ENCODE measurements around the gene TMA7.

The TMA7 gene

GRCh38 chr3:48432411-48433371, 7.4 kb upstream of the TMA7 start:
- TF ChIP-seq GATA2 (IDR thresholded peaks at IDR 0.05; ENCODE audit: low read depth, low read length) (no peak), GATA3 (IDR thresholded peaks at IDR 0.05; ENCODE audit: low read depth, low read length) (no peak)

DNA sequence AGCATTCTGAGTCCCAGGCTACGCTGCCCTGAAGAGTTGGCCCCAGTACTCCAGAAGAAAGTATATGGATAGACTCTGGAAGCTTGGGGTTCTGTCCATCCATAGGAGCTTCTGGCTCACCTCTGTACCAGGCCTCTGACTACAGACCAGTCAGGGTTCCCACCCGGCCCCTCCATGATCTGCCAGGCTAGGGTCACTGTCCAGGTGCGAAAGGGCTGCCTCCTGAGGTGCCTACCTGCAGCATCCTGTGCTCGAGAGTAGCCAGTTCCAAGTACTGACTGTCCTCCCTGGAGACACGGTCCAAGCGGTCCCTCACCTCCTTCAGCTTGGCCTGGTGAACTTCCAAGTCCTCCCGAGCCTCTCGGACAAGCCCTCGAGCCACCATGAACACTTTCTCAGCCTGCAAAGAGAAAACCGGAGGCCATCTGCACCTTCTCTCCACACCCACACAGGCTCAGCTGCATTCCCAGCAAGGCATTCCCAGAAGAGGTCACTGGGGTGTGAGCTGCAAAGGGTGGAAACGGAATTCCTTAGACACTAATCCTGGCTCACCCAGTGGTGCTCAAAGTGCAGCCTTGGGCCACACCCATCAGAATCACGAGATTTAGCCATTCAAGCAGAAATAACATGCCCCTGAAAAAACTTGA, 6.5 kb upstream of the TMA7 start:
- TF ChIP-seq GATA3 (IDR thresholded peaks at IDR 0.05; ENCODE audit: low read depth, low read length) (no peak), GATA2 (IDR thresholded peaks at IDR 0.05; ENCODE audit: low read depth, low read length) (no peak)

GRCh38 chr3:48434591-48435222, 5.3 kb upstream of the TMA7 start:
- TF ChIP-seq GATA3 (IDR thresholded peaks at IDR 0.05; ENCODE audit: low read depth, low read length) (no peak), GATA2 (IDR thresholded peaks at IDR 0.05; ENCODE audit: low read depth, low read length) (no peak)

GRCh38 chr3:48435223-48435595, 4.8 kb upstream of the TMA7 start:
- TF ChIP-seq GATA3 (IDR thresholded peaks at IDR 0.05; ENCODE audit: low read depth, low read length) (no peak), GATA2 (IDR thresholded peaks at IDR 0.05; ENCODE audit: low read depth, low read length) (no peak)

DNA sequence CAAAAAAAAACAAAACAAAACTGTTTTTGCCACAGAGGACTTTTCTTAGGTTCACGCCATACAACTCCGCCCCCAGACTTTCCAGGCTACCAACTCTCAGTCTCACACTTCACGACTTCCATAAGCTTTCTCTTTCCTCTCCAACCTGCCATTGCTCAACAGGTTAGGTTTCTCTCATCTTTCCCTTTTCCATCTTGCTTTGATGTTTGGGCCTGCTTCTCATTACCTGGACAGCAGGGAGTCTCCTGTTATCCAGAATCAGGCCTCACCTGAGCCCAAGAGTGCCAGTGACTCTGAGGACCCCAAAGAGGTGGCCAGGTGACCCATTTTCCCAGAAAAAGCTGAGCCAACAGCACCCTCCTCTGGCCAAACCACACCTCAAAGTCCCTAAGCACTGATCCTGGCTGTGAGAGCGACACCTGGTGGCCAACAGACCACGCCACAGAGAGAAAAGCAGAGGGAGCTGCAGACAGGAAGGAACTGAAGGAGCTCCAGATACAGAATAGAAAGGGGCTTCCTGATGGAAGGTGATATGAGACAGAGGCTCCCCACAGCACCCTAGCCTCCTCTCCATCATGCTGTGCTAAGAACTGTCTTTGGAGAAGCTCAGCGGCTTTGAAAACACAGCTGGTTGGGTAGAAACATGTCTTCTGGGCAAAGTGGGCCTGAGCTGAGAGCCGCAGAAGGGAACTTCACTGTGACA, 4.1 kb upstream of the TMA7 start:
- TF ChIP-seq GATA2 (IDR thresholded peaks at IDR 0.05; ENCODE audit: low read depth, low read length) (no peak), GATA3 (IDR thresholded peaks at IDR 0.05; ENCODE audit: low read depth, low read length) (no peak)

DNA sequence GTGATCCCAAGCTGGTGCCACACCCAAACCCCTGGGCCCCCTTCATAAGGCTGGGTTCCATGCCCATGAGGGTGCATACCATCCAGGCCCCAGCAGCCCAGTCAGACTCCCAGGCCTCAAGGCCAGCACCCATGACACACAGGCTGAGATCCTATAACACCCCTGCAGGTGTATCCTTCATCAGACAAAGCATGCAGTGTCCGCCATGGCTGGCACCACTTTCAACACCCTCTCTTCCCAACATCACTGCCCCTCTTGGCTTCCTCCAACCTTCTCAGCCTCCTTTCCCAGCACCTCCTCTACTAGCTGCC, 3.6 kb upstream of the TMA7 start:
- TF ChIP-seq GATA2 (IDR thresholded peaks at IDR 0.05; ENCODE audit: low read depth, low read length) = no peak
- no peak for TF ChIP-seq GATA3 (IDR thresholded peaks at IDR 0.05; ENCODE audit: low read depth, low read length)

DNA sequence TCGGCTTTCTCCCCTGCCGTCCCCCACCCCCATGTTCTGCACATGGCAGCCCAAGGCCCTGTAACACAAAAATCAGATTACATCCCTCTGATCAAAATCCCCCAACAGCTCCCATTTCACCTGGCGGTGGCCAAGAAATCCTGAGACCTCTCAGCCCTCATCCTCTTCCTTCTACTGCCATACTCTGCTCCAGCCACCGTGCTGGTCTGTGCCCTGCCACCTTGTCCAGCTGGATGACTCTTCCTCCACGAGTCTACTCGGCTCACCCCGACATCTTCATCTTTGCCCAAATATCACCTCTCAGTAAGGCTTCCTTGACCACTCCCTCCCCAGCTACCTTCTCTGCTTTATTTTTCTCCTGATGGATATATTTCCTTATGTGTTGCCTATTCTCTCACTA, 3.2 kb upstream of the TMA7 start:
- TF ChIP-seq GATA3 (IDR thresholded peaks at IDR 0.05; ENCODE audit: low read depth, low read length) (no peak), GATA2 (IDR thresholded peaks at IDR 0.05; ENCODE audit: low read depth, low read length) (no peak)

DNA sequence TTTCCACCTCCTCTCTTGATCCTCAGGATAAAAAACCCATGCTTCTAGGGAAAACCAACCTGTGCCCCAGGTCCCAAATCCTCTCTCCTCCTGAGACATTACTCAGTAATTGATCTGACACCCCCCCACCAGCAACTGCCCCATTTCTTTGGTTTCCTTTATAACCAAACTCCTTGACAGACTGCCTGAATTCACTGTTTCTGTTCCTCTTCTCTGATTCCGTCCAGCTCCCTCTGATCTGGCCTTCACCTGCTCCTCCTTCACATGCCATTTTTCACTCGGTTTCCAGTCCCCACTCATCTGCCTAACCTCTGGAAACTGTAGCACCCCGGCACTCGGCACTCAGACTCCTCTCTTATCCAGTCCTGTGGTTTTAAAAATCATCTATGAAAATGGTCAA, 2.2 kb upstream of the TMA7 start:
- no peak for TF ChIP-seq GATA2 (IDR thresholded peaks at IDR 0.05; ENCODE audit: low read depth, low read length)
- no peak for TF ChIP-seq GATA3 (IDR thresholded peaks at IDR 0.05; ENCODE audit: low read depth, low read length)

DNA sequence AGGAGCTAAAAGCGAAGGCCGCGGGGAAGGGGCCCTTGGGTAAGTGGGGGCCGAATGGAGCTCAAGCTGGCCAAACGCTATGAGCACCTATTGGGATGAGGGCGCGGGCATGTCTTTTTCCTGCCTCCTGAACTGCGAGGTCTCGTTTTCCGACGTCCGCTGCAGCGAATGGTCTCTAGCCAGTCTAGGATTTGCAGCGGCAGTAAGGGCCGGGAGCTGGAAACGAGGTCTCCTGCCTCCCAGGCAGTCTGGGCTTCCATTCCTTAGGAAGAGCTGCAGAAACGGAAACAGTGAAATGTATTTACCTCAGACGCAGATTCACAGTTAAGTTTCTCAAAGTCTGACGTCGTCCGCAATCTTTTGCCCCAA, 517 bp downstream of the TMA7 start:
- TF ChIP-seq GATA2 (IDR thresholded peaks at IDR 0.05; ENCODE audit: low read depth, low read length) (no peak), GATA3 (IDR thresholded peaks at IDR 0.05; ENCODE audit: low read depth, low read length) (no peak)

DNA sequence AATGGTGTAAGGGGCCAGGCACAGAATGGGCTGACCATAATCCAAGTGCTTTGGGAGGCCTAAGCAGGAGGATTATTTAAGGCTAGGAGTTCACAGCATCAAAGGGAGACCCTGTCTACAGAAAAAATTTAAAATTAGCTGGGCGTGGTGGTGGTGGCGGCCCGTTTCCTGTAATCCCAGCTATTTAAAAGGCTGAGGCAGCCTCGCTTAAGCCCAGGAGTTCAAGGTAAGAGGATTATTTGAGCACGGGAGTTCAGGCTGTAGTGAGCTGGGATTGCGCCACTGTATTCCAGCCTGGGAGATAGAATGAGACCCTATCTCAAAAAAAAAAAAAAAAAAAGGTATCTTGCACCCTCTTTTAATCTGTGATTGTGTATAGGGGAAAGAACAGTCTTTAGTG, 1.9 kb downstream of the TMA7 start:
- no peak for TF ChIP-seq GATA3 (IDR thresholded peaks at IDR 0.05; ENCODE audit: low read depth, low read length)
- TF ChIP-seq GATA2 (IDR thresholded peaks at IDR 0.05; ENCODE audit: low read depth, low read length) = no peak

- TF ChIP-seq GATA3 (IDR thresholded peaks at IDR 0.05; ENCODE audit: low read depth, low read length) (no peak), GATA2 (IDR thresholded peaks at IDR 0.05; ENCODE audit: low read depth, low read length) (no peak)
These were observed 5.3 kb downstream of the TMA7 start for GRCh38 chr3:48445277-48445882.

DNA sequence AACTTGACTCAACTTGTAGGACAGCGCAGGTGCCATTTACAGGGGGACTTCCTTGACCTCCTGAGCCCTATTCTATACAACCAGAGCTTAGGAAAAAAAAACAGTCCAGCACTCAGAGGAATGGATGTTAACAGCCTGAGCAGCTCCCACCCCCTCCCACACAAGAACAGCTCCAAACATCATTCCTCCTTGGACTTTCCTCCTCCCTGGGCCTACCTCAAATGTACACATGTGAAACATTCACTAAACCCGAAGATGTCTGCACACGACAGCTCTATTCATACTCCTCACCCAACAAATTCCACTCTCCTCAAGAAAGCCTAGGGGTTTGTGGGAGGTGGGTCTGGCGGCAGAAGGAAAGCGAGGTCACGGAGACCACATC, 6.0 kb downstream of the TMA7 start:
- no peak for TF ChIP-seq GATA2 (IDR thresholded peaks at IDR 0.05; ENCODE audit: low read depth, low read length)
- TF ChIP-seq GATA3 (IDR thresholded peaks at IDR 0.05; ENCODE audit: low read depth, low read length) = no peak

- TF ChIP-seq GATA2 (IDR thresholded peaks at IDR 0.05; ENCODE audit: low read depth, low read length) = no peak
- TF ChIP-seq GATA3 (IDR thresholded peaks at IDR 0.05; ENCODE audit: low read depth, low read length) = no peak
These were observed 6.6 kb downstream of the TMA7 start, which contains the start of gene ATRIP for GRCh38 chr3:48446425-48447193. Gene ATRIP (plus strand): TSS chr3:48446737. CDS start chr3:48446846, 109 bp downstream.
